ES-I3 (cell line): Measurements from ENCODE around the gene PDE7B.

Source experiments
- H3K36me3 ChIP-seq: 2 replicates; pipeline ENCODE4 v1.6.1; 2013; ENCODE audit warnings: mild to moderate bottlenecking, low read length, control low read depth, moderate library complexity; ENCODE audit not compliant: insufficient read depth
- H3K4me1 ChIP-seq: 2 replicates; pipeline ENCODE4 v1.6.1; 2013; ENCODE audit warnings: mild to moderate bottlenecking, control low read depth, low read length; ENCODE audit not compliant: insufficient read depth
- H3K9ac ChIP-seq: 2 replicates; pipeline ENCODE4 v1.6.1; 2013; ENCODE audit warnings: low read depth, mild to moderate bottlenecking, low read length, moderate library complexity
- H3K9me3 ChIP-seq: 2 replicates; pipeline ENCODE4 v1.6.1; 2013; ENCODE audit warnings: mild to moderate bottlenecking, low read length, moderate library complexity; ENCODE audit not compliant: control insufficient read depth, insufficient read depth

The PDE7B gene

GRCh38 chr6:135887069-135887468 is 35.6 kb downstream of the PDE7B start:
- no peaks in the 10 kb centered on the region for H3K4me1 ChIP-seq
- no peaks in the 10 kb centered on the region for H3K36me3 ChIP-seq
- no peaks in the 10 kb centered on the region for H3K9me3 ChIP-seq
- H3K9ac ChIP-seq = no peak overlapping the region

GRCh38 chr6:135888818-135889217 is 37.3 kb downstream of the PDE7B start:
- Histone ChIP-seq H3K9ac (no peak overlapping the region), H3K9me3 (no peaks in the 10 kb centered on the region), H3K36me3 (no peaks in the 10 kb centered on the region), H3K4me1 (no peaks in the 10 kb centered on the region)

- H3K9me3 ChIP-seq = no peaks in the 10 kb centered on the region
- no peaks in the 10 kb centered on the region for H3K36me3 ChIP-seq
- no peaks in the 10 kb centered on the region for H3K4me1 ChIP-seq
- no peak overlapping the region for H3K9ac ChIP-seq
Measured at GRCh38 chr6:135890876-135891275, 39.4 kb downstream of the PDE7B start.

- Histone ChIP-seq H3K9me3 (no peaks in the 10 kb centered on the region), H3K9ac (no peak overlapping the region), H3K36me3 (no peaks in the 10 kb centered on the region), H3K4me1 (no peaks in the 10 kb centered on the region)
Measured at GRCh38 chr6:135891710-135892109, 40.2 kb downstream of the PDE7B start.

GRCh38 chr6:135895231-135895911 is 43.9 kb downstream of the PDE7B start:
- H3K9ac ChIP-seq = no peak overlapping the region
- H3K4me1 ChIP-seq = no peaks in the 10 kb centered on the region
- no peaks in the 10 kb centered on the region for H3K36me3 ChIP-seq
- no peaks in the 10 kb centered on the region for H3K9me3 ChIP-seq

GRCh38 chr6:135897087-135897486 is 45.6 kb downstream of the PDE7B start:
- Histone ChIP-seq H3K36me3 (no peaks in the 10 kb centered on the region), H3K4me1 (no peaks in the 10 kb centered on the region), H3K9ac (no peak overlapping the region), H3K9me3 (no peaks in the 10 kb centered on the region; the same call in 1 of the 2 replicates)

- Histone ChIP-seq H3K36me3 (no peaks in the 10 kb centered on the region), H3K4me1 (0 out of 2 replicates have a peak, but pooled peaks cover 3% of the 10 kb centered on the region), H3K9me3 (no peaks in the 10 kb centered on the region; the same call in 1 of the 2 replicates), H3K9ac (no peak overlapping the region)
Measured at GRCh38 chr6:135901774-135902524, 50.4 kb downstream of the PDE7B start.

- Histone ChIP-seq H3K9ac (no peak overlapping the region), H3K36me3 (no peaks in the 10 kb centered on the region), H3K4me1 (0 out of 2 replicates have a peak, but pooled peaks cover 4% of the 10 kb centered on the region), H3K9me3 (no peaks in the 10 kb centered on the region; the same call in 1 of the 2 replicates)
Measured at GRCh38 chr6:135902756-135903331, 51.3 kb downstream of the PDE7B start.

- Histone ChIP-seq H3K9me3 (no peaks in the 10 kb centered on the region; the same call in 1 of the 2 replicates), H3K4me1 (0 out of 2 replicates have a peak, but pooled peaks cover 4% of the 10 kb centered on the region), H3K9ac (no peak overlapping the region), H3K36me3 (no peaks in the 10 kb centered on the region)
Measured at GRCh38 chr6:135904666-135905065, 53.2 kb downstream of the PDE7B start.

- H3K9ac ChIP-seq = no peak overlapping the region
- 0 out of 2 replicates have a peak, but pooled peaks cover 4% of the 10 kb centered on the region for H3K4me1 ChIP-seq
- no peaks in the 10 kb centered on the region for H3K36me3 ChIP-seq
- no peaks in the 10 kb centered on the region; the same call in 1 of the 2 replicates for H3K9me3 ChIP-seq
Measured at GRCh38 chr6:135905604-135906300, 54.3 kb downstream of the PDE7B start.

GRCh38 chr6:135906542-135906941 is 55.0 kb downstream of the PDE7B start:
- H3K9ac ChIP-seq = no peak overlapping the region
- 0 out of 2 replicates have a peak, but pooled peaks cover 4% of the 10 kb centered on the region for H3K4me1 ChIP-seq
- H3K9me3 ChIP-seq = no peaks in the 10 kb centered on the region; the same call in 1 of the 2 replicates
- H3K36me3 ChIP-seq = no peaks in the 10 kb centered on the region

- Histone ChIP-seq H3K9ac (no peak overlapping the region), H3K36me3 (no peaks in the 10 kb centered on the region), H3K4me1 (0 out of 2 replicates have a peak, but pooled peaks cover 4% of the 10 kb centered on the region), H3K9me3 (no peaks in the 10 kb centered on the region; the same call in 1 of the 2 replicates)
Measured at GRCh38 chr6:135906972-135907465, 55.5 kb downstream of the PDE7B start.

- H3K36me3 ChIP-seq = no peaks in the 10 kb centered on the region
- 0 out of 2 replicates have a peak, but pooled peaks cover 4% of the 10 kb centered on the region for H3K4me1 ChIP-seq
- no peaks in the 10 kb centered on the region; the same call in 1 of the 2 replicates for H3K9me3 ChIP-seq
- H3K9ac ChIP-seq = no peak overlapping the region
Measured at GRCh38 chr6:135909737-135910387, 58.4 kb downstream of the PDE7B start.
